GM11168 (cell line): Measurements from ENCODE around the gene PCDH11Y.
"Not testable (repeated sequence)": the region's sequence is repeated elsewhere in the genome, so short reads cannot be mapped to it uniquely, and the experiment has no call there.

ENCODE experiments used
- in situ Hi-C: fragments of 300-500 bp; cut with MboI; formaldehyde crosslinking; loops from one replicate; pipeline ENCODE4 v1.12.0; 2022; ENCODE audit warnings: low sequenced_read_pairs; ENCODE audit not compliant: unreplicated experiment

The PCDH11Y gene

DNA sequence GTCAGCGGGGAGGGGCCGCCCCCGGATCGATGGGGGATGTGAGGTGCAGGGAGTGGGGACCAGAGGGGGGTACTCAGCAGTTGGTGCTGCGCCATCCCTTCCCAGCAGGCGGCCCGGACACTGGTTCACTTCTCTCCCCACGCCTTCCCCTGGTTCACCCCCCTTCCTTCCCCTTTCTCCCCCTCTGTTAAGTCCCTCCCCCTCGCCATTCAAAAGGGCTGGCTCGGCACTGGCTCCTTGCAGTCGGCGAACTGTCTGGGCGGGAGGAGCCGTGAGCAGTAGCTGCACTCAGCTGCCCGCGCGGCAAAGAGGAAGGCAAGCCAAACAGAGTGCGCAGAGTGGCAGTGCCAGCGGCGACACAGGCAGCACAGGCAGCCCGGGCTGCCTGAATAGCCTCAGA lies at the start of gene PCDH11Y:
Gene PCDH11Y, plus strand, starts transcription at position 240 of the 400 bp plus-strand sequence. CDS start 56,804 bp downstream, outside the sequence.
- in situ Hi-C loops: not testable (repeated sequence)

- in situ Hi-C loops: not testable (repeated sequence)
Observed at GRCh38 chrY:4967894-4968293, 32.2 kb upstream of the PCDH11Y start.

DNA sequence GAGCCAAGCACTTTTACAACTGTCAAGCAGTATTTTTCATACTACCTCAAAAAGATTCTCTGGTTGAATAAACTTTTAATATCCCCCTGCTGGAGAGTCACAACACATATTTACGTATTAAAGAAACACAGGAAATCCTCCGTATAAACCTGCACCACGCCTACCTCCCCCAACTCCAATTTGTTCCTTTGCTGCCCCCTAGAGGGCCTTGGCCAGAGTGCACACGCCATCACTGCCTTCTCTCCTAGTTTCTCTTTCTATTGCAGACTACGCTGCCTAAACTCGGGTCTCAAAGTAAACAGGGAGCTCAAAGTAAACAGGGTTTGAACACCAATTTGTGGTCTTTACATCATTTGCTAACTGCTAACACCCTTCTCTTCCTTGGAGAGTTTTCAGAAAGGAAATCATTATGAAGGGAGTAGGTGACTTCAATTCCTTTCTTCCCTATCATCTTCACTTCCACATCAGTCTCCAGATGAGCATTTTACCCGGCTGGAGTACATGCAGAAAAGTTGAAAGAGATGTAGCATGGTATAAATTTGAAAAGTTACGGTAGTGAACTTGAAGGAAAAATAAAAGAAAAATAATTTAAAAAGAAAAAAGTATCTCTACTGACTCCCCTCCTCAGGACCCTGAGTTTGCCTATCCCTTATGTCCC lies 8.2 kb upstream of the PCDH11Y start:
- in situ Hi-C loops: not testable (repeated sequence)

DNA sequence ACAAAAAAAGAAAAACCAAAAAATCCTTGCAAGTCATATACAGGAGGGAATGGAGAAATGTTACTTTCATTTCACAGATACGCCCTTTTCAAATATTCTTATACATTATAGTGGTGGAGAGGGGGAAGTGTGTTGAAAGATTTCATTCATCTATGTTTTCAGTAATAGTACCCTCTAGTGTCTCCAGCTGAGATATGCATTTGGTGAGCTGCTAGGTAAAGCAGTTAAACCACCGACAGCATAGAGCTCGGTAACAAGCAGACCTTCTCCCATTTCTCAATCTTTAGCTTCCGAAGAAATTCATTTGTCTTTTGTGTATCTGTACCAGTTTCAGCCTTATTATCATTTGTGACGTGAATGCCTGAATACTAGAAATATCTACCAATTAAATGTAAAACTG lies 5.2 kb upstream of the PCDH11Y start:
- in situ Hi-C loops: not testable (repeated sequence)

GRCh38 chrY:5002476-5003184 lies 2.5 kb downstream of the PCDH11Y start:
- in situ Hi-C loops: not testable (repeated sequence)

DNA sequence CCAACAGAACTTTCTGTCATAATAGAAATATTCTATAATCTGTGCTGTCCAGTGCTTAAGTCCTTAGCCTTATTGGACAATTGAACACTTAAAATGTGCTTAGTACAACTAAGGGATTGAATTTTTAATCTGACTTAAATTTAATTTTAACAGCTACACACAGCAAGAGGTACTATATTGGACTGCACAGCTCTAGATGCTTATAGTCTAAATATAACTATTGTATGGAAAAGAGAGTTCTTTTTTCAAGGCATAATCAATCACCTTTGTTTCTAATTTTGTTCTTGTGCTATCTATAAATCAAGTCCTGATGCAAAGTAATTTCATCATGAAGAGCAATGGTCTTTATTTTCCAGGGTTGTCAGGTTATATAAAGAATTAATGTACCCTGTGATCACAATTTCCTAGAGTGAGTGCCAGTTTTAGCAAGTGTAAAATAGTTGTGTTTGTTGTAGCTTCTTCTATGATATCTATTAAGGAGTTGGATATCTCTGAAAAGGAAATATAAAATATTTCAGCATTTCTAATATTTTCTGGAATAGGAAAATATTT lies 39.0 kb downstream of the PCDH11Y start:
- in situ Hi-C loops: not testable (repeated sequence)

DNA sequence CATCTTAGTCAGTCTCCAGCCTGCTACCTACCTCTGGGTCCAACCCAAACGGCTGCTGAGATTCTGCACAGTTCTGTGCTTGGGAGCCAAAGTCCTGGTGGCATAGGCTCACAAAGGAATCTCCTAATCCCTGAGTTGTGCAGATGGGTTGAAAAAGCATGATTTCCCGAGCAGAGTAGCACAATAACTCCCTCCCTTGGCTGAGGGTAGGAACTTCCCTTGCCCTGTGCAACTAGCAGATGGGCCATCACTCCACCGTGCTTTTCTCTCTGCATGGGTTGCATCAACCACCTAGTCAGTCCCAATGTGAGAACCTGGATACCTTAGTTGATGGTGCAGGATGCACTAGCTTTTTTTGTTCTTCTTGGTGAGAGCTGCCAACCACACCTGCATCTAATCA lies 82.9 kb downstream of the PCDH11Y start:
- in situ Hi-C loops: not testable (repeated sequence)

- in situ Hi-C loops: not testable (repeated sequence)
Observed at GRCh38 chrY:5182998-5183397, 182.9 kb downstream of the PCDH11Y start.

GRCh38 chrY:5215116-5215515 lies 215.0 kb downstream of the PCDH11Y start:
- in situ Hi-C loops: not testable (repeated sequence)

DNA sequence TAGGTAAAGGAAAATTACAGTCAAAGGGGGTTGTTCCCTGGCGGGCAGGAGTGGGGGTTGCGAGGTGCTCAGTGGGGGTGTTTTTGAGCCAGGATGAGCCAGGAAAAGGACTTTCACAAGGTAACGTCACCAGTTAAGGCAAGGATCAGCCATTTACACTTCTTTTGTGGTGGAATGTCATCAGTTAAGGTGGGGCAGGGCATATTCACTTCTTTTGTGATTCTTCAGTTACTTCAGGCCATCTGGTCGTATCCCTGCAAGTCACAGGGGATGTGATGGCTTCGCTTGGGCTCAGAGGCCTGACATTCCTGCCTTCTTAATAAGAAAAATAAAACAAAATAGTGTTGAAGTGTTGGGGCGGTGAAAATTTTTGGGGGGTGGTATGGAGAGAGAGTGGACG lies 324.8 kb downstream of the PCDH11Y start:
- in situ Hi-C loops: not testable (repeated sequence)

GRCh38 chrY:5342220-5342619 lies 342.1 kb downstream of the PCDH11Y start:
- in situ Hi-C loops: not testable (repeated sequence)

GRCh38 chrY:5543705-5544104 lies 543.6 kb downstream of the PCDH11Y start:
- in situ Hi-C loops: not testable (repeated sequence)

DNA sequence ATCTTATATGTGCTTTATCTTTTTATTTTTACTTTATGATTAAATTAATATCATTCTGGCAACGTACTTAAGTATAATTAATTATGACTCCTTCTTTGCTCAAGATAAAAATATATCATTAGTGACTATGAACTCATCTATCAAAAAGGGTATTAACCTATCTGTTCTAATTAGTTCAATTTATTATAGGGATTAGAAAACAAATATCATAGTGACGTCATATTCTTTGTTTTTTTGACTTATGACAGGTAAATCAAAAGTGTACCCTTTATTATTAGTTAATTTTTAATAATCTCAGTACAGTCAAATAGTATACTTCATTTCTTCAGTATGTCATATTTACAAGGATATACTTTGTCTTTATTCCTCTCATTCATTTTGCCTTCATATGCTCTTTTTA lies 638.5 kb downstream of the PCDH11Y start:
- in situ Hi-C loops: not testable (repeated sequence)

DNA sequence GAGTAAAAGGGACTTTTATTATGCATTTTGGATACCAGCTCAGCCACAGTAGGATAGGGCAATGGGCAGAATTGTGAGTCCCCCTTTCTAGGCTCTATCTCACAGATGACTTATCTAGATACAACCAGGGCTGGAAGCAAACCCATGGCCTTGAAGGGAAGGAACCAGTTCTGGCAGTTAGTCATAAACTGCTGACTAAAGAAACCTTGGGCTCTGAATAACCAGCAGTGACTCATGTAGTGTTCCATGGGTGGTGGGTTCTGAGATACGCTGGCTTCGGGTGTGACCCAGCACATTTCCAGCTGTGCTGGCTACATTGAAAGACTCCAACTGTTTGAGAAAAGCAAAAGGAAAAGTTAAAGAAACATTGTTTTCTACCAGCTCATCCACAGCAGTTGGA lies 679.2 kb downstream of the PCDH11Y start:
- in situ Hi-C loops: not testable (repeated sequence)

- in situ Hi-C loops: not testable (repeated sequence)
Observed at GRCh38 chrY:5708727-5709126, 708.6 kb downstream of the PCDH11Y start.

DNA sequence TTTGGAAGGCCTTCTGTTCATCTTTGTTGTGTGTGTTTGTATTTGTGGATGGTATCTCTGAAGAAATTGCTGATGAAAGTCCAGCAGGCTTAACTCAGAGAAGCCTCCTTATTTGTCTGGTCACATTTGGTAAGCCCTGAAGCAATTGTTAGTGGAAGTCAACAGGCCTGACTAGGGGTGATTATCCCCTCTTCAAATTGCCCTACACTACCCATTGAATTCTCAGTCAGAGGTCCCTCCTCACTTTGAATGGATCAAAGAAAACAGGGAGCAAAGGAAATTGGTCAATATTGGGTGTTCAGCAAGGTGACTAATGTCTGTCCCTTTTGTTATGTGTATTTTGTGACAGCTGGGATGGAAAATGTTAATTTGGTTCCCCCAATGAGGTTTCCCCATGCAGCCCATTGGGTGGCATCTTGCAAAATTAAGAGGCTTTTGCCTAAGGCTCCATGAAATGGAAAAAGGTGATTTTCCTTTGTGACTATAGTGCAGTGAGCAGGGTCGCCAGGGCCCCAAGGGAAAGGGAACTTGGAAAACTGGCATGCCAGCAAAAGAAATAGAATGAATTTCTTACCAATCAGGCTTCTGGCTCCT lies 709.8 kb downstream of the PCDH11Y start:
- in situ Hi-C loops: not testable (repeated sequence)

DNA sequence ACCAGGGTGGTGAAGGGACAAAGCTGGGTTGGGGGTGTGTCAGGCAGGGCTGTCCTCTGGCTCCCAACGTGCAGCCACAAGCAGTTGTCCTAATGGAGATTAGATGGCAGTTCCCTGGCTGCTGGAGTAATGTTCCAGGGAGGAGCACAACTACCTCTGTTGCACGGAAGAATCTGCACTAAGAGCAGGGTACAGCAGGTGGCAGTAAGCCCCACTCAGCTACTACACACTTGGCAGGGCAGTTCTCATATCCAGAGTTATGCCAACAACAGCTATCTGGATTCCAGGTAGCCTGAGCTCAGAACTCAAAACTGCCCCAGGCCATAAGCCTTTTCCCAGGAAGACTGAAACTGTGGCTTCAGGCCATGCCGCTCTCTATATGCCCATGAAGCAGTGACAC lies 761.3 kb downstream of the PCDH11Y start:
- in situ Hi-C loops: not testable (repeated sequence)

- in situ Hi-C loops: not testable (repeated sequence)
Observed at GRCh38 chrY:5776485-5776884, 776.4 kb downstream of the PCDH11Y start.
